ENCODE measurements around the gene TMEM131. TPM values are rescaled to one million over a fixed set of nuclear protein-coding genes. Genes with fewer than 3 reads are reported as not detected.
"Not testable (repeated sequence)": the region's sequence is repeated elsewhere in the genome, so short reads cannot be mapped to it uniquely, and the experiment has no call there.

Gene TMEM131
- total and polyA plus RNA-seq, 2 experiments from 2014 or later = 9.2 to 22.7 TPM

- TF ChIP-seq REST (IDR thresholded peaks at IDR 0.05; ENCODE audit: unreplicated experiment) = no peak
Measured at GRCh38 chr2:97901862-97902261, 93.9 kb downstream of the TMEM131 start (continued).

GRCh38 chr2:97900806-97901205, 94.9 kb downstream of the TMEM131 start:
- Histone ChIP-seq H3K4me1 (ENCODE audit: insufficient read depth) (no peaks in the 10 kb centered on the region), H3K27ac (ENCODE audit: low read depth) (no peak overlapping the region), H3K4me3 (no peak overlapping the region), H3K4me2 (no peak overlapping the region), H3K36me3 (ENCODE audit: insufficient read depth) (no peaks in the 10 kb centered on the region), H3F3A (replicated peaks; ENCODE audit: low read depth) (no peaks in the 10 kb centered on the region), H3K79me2 (replicated peaks; ENCODE audit: insufficient read depth) (no peaks in the 10 kb centered on the region), H2AFZ (no peak overlapping the region), H3K9me2 (ENCODE audit: insufficient read depth) (no peaks in the 10 kb centered on the region), H3K27me3 (ENCODE audit: insufficient read depth) (no peaks in the 10 kb centered on the region), H4K20me1 (replicated peaks; ENCODE audit: insufficient read depth) (no peaks in the 10 kb centered on the region)
- H3K4me3 Mint-ChIP-seq = no peak overlapping the region
- H3K27ac Mint-ChIP-seq = no peak overlapping the region
- H3K36me3 Mint-ChIP-seq (ENCODE audit: low read depth) = peaks cover 5% of the 10 kb centered on the region
- H3K27me3 Mint-ChIP-seq (ENCODE audit: insufficient read depth, low read depth, poor library complexity) = no peaks in the 10 kb centered on the region
- DNase-seq (ENCODE audit: low spot score) (no peak), ATAC-seq (no peak)
- no peaks in the 10 kb centered on the region for H3K9me3 Mint-ChIP-seq
- no peak for TF ChIP-seq STAT1 (IDR thresholded peaks at IDR 0.05; ENCODE audit: unreplicated experiment)
- no peak for TF ChIP-seq ZNF114 (CRISPR knock-in tag; IDR thresholded peaks at IDR 0.05)
- no peak for TF ChIP-seq CREB1 (CRISPR knock-in tag; IDR thresholded peaks at IDR 0.05; ENCODE audit: low read depth)
- TF ChIP-seq EZH2 (IDR thresholded peaks at IDR 0.05; ENCODE audit: low read depth, unreplicated experiment) = no peak
- TF ChIP-seq ETS1 (IDR thresholded peaks at IDR 0.05) = no peak
- TF ChIP-seq, protein P1, sequence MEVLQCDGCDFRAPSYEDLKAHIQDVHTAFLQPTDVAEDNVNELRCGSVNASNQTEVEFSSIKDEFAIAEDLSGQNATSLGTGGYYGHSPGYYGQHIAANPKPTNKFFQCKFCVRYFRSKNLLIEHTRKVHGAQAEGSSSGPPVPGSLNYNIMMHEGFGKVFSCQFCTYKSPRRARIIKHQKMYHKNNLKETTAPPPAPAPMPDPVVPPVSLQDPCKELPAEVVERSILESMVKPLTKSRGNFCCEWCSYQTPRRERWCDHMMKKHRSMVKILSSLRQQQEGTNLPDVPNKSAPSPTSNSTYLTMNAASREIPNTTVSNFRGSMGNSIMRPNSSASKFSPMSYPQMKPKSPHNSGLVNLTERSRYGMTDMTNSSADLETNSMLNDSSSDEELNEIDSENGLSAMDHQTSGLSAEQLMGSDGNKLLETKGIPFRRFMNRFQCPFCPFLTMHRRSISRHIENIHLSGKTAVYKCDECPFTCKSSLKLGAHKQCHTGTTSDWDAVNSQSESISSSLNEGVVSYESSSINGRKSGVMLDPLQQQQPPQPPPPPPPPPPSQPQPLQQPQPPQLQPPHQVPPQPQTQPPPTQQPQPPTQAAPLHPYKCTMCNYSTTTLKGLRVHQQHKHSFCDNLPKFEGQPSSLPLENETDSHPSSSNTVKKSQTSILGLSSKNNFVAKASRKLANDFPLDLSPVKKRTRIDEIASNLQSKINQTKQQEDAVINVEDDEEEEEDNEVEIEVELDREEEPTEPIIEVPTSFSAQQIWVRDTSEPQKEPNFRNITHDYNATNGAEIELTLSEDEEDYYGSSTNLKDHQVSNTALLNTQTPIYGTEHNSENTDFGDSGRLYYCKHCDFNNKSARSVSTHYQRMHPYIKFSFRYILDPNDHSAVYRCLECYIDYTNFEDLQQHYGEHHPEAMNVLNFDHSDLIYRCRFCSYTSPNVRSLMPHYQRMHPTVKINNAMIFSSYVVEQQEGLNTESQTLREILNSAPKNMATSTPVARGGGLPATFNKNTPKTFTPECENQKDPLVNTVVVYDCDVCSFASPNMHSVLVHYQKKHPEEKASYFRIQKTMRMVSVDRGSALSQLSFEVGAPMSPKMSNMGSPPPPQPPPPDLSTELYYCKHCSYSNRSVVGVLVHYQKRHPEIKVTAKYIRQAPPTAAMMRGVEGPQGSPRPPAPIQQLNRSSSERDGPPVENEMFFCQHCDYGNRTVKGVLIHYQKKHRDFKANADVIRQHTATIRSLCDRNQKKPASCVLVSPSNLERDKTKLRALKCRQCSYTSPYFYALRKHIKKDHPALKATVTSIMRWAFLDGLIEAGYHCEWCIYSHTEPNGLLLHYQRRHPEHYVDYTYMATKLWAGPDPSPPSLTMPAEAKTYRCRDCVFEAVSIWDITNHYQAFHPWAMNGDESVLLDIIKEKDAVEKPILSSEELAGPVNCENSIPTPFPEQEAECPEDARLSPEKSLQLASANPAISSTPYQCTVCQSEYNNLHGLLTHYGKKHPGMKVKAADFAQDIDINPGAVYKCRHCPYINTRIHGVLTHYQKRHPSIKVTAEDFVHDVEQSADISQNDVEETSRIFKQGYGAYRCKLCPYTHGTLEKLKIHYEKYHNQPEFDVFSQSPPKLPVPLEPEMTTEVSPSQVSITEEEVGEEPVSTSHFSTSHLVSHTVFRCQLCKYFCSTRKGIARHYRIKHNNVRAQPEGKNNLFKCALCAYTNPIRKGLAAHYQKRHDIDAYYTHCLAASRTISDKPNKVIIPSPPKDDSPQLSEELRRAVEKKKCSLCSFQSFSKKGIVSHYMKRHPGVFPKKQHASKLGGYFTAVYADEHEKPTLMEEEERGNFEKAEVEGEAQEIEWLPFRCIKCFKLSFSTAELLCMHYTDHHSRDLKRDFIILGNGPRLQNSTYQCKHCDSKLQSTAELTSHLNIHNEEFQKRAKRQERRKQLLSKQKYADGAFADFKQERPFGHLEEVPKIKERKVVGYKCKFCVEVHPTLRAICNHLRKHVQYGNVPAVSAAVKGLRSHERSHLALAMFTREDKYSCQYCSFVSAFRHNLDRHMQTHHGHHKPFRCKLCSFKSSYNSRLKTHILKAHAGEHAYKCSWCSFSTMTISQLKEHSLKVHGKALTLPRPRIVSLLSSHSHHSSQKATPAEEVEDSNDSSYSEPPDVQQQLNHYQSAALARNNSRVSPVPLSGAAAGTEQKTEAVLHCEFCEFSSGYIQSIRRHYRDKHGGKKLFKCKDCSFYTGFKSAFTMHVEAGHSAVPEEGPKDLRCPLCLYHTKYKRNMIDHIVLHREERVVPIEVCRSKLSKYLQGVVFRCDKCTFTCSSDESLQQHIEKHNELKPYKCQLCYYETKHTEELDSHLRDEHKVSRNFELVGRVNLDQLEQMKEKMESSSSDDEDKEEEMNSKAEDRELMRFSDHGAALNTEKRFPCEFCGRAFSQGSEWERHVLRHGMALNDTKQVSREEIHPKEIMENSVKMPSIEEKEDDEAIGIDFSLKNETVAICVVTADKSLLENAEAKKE (CRISPR knock-in tag; IDR thresholded peaks at IDR 0.05) = no peak
- H3K4me1 Mint-ChIP-seq = no peaks in the 10 kb centered on the region

DNA sequence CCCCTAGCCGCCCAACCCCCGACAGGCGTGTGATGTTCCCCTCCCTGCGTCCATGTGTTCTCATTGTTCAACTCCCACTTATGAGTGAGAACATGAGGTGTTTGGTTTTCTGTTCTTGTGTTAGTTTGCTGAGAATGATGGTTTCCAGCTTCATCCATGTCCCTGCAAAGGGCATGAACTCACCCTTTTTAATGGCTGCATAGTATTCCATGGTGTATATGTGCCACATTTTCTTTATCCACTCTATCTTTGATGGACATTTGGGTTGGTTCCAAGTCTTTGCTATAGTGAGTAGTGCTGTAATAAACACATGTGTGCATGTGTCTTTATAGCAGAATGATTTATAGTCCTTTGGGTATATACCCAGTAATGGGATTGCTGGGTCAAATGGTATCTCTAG, 102.7 kb downstream of the TMEM131 start:
- H3K36me3 ChIP-seq (ENCODE audit: insufficient read depth); H3K27ac Mint-ChIP-seq; DNase-seq (ENCODE audit: low spot score); H3K4me2 ChIP-seq; H3K79me2 ChIP-seq (replicated peaks; ENCODE audit: insufficient read depth); H2AFZ ChIP-seq; H3K4me3 ChIP-seq; H3K27ac ChIP-seq (ENCODE audit: low read depth); H3K27me3 Mint-ChIP-seq (ENCODE audit: insufficient read depth, low read depth, poor library complexity); H3K27me3 ChIP-seq (ENCODE audit: insufficient read depth); ATAC-seq; H3K9me3 Mint-ChIP-seq; H3K9me2 ChIP-seq (ENCODE audit: insufficient read depth); H3K36me3 Mint-ChIP-seq (ENCODE audit: low read depth); H3K4me3 Mint-ChIP-seq; H3K4me1 ChIP-seq (ENCODE audit: insufficient read depth); H4K20me1 ChIP-seq (replicated peaks; ENCODE audit: insufficient read depth); H3F3A ChIP-seq (replicated peaks; ENCODE audit: low read depth): not testable (repeated sequence)
- H3K4me1 Mint-ChIP-seq = peaks cover 11% of the 10 kb centered on the region
